Stimulated activated CD8-positive, alpha-beta memory T cell treated with anti-CD3 and anti-CD28 coated beads, Interleukin-15, amount 100 ng/mL, for 4 hours (primary cell): ENCODE measurements around the gene FRAS1.

ENCODE experiments used
- DNase-seq, 2 donors: peaks; one replicate each; pipeline ENCODE4 v3.0.0-alpha.2; 2020; ENCODE audit warnings: low read depth in 2 of 2

Gene FRAS1

DNA sequence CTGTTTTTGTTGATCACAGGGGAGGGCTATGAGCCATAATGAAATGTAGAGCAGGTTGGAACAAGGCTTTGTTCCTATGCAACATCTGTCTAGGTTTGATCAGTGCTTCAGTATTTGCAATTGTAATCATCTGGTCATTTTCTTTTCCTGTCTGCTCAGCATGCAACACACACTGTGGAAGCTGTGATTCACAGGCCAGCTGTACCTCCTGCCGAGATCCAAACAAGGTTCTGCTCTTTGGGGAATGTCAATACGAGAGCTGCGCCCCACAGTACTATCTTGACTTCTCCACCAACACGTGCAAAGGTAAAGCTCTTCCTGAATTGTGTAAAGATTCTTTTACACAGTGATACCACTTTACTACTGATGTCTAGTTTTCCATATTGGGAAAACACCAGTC lies 312.6 kb downstream of the FRAS1 start:
- no peak for DNase-seq

DNA sequence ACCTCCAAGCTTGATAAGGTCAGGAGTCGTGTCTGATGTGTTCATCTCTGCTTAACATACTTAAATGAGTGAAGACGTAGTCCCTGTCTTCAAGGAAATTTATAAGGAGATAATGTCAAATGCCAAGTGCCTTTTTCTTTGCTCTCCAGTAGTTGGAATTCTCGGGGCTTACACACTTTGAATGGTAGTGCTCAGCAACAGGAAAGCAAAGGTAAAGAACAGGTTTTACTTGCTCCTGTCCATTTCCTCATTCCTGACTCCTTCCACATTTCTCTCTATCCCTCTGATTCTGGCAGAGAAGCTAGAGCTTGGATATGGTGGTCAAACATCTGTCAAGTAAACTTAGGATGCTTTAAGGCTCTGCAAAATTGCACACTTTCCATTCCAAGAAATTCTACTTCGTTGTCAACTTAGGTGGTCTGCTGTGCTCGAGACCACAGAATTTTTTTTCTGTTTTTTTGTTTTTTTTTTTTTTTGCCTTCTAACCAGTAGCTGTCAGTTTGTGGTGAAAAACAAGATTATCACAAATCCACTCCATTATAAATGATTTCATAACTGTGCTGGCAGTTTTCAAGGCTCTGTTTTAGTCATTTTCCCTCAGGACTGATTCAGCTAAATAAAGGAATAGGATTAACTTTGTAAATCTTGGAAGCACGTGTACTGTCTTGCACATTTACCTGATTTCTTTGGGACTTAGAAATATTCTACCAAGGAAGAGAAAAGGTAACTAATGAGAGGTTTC lies 313.7 kb downstream of the FRAS1 start:
- DNase-seq, result no peak

DNA sequence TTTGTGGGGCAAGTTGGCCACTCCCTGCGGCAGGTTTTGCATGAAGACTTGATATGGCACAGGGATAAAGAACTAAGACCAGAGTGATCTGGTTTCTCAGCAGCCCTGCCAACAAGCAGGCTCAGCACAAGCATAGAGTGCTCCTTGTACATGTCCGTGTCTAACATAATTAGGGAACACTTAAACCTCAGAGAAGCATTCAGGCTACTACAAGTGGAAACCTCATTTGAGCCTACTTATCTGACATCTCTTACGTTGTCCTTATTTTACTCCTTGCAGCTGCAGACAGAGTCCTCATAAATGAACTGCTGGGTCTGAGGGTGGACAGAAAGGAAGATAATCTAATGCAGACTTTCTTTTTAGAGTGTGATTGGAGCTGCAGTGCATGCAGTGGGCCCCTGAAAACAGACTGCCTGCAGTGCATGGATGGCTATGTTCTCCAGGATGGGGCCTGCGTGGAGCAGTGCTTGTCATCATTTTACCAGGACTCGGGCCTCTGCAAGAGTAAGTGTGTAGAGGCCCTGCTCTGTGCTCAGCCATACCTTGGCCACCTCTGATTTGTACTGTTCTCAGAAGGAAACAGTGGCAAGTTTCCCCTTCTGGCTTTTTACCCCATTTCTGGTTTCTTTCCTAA lies 315.3 kb downstream of the FRAS1 start:
- DNase-seq, result no peak

DNA sequence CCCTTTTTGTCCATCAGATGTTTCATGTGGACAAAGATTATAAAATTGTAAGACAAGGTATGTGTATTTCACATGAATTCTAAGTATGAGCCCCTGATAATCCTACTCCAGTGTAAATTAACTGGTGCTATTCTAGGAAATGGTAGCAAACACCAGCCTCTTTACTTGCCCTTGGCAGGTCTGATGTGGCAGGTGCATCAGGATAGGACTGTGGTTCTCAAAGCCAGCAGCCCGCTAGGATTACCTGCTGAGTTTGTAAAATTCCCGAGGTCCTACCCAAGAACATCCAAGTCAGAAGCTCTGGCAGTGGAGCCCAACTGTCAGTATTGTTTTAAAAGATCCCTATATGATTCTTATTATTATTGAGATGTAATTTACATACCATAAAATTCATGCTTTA lies 320.4 kb downstream of the FRAS1 start:
- no peak for DNase-seq

DNA sequence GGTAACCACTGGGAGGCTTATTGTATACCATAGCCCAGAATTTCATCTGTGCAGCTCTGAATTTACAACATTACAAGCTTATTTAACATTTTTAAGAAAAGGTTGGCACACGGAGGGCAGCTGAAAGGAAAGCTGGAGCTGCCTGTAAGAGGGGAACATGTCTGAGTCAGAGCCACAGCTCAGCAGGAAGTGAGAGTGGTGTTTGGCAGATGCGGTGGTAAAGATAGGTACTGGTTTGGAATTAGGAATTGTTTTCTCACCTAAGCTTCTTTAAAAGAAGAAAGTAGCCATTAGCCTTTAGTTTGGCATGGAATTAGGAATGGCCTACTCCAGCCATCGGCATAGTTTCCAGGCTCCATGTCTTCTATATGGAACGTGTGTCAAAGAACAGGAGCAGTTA lies 321.9 kb downstream of the FRAS1 start:
- DNase-seq, result no peak

DNA sequence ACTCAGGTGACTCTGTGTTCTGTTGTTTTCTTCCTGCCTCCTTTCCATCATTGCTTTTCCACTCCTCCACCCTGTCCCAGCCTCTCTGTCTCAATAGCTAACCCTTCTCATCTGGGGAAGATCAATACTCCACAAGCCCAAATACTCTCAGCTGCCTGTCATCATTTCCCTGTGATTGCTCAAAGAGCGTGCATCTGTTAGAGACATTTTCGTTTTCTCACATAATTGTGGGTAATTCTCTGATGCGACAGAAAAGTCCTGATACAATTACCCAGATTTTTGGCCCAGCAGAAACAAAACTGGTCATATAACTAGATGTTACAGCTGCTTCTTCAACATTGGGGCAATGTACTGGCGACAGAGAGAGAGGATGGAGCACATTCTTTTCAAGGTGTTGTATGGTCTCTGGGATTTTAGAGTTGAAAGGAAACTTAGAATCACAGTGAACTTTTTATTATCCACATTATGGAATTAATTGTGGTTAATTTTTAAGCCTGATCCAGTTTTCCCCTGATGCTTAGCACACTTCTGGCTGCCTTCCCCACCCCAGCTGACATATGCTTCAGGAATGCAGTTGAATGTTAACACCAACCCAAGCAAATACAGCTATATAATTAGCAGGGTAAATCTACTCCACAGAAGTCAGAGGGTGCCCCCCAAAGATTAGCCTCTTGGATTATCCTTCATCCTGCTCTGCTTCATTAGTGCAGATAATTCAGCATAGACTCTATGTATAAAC lies 323.0 kb downstream of the FRAS1 start:
- DNase-seq, result no peak

DNA sequence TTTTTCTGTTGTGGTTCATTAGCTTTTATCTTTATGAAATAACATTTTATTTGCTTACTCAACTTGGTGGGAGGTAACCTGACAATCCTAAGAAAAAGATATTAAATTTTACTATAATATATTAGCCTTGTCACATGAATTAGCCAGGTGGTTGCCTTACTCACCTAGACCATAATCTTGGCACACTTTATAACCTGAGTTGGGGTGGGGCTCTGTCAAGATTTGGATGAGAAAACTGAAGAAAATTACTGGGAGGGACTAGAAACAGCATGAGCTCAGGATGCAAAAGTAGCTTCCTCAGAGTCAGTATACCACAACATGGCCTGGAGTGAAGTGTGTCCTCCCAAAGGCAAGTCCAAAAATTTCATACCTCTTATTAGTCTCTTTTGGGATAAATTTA lies 329.6 kb downstream of the FRAS1 start:
- DNase-seq, result no peak

DNA sequence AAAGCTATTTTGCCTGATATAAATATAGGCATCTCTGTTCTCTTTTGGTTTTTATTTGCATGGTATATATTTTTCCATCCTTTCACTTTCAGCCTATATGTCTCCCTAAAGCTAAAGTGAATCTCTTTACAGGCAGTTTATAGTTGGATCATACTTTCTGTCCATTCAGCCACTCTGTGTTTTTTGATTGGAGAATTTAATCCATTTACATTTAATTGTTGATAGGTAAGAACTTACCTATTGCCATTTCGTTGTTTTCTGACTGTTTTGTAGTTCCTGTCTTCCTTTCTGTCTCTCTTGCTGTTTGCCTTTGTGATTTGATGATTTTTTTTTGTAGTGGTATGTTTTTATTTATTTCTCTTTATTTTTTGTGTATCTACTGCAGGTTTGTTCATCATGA lies 338.5 kb downstream of the FRAS1 start:
- DNase-seq, result no peak

DNA sequence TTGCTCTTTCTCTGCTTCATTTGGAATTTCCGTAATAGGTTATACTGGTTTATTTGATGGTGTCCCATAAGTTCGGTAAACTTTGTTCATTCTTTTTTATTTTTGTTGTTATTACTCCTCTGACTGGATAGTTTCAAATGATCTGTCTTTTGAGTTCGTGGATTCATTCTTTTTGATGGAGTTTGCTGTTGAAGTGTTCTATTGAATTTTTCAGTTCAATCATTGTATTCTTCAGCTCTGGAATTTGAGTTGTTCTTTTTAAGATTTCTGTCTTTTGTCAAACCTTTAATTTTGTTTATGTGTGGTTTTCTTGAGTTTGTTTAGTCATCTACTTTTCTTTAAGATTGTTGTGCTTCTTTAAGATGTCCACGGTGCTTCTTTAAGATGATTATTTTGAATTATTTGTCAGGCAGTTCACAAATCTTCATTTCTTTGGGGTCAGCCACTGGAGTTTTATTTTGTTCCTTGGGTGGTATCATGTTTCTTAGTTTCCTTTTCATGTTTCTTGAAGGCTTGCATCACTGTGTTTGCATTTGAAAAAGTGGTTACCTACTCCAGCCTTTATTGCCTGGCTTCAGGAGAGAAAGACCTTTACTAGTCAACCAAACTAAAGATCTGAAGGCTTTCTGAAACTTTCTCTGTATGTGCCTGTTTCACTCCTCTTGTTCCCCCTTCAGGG lies 339.6 kb downstream of the FRAS1 start:
- no peak for DNase-seq

DNA sequence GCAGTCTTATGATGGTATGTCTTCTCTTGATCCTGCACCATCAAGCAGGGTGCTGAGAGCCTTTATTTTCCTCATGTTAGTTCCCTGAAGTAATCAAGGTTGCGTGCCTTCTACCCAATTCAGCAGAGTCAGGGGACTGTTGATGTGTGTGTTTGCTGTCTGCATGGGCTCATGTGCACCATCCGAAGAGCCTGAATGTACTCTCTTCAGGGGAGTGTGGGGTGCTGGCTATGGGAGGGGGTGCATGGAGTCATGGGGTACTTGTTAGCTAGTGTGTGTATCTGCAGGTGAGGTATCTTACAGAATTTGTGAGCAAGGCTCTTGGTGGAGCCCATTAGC lies 340.1 kb downstream of the FRAS1 start:
- DNase-seq, result no peak

DNA sequence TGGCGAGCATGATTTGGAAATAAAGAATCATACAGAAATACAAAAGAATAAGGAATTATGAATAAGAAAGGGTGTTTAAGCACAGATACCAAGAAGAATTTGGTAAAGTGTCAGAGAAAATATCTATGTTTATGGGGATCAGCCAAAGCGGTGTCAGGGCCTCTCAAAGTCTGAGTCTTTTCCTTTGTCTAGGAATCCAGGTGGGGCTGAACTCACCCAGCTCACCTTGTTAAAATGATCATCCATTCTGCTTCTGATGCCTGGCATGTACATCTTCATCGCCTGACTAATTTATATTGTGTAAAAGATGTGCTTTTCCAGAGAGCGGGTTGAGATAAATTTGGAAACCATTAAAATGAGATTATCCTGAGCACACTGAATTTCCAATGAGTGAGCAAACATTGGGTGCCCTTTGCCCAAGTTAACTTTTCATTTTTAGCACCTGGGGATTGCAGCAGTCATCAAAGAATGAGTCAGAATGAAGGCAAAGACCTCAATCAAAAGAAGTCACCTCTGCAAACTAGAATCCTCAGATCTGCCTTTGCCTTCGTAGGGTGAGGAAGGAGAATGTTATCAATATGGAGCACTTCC lies 352.6 kb downstream of the FRAS1 start:
- no peak for DNase-seq

DNA sequence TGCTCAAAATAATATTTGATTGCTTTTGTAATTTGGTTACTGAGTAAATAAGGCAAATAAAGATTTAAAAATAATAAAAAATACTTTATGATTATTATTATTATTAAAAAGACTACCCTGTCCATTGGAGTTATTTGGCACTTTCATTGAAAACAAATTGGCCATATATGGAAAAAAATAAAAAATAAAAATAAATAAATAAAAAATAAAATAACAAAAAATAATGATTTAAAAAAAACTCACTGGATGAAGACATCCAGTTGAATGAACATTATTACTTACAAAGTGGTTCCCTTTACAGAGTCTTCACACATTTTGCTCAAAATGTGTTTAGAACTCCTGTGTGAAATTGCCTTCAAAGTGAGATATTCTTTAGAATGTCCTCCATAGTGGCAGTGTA lies 353.1 kb downstream of the FRAS1 start:
- no peak for DNase-seq

DNA sequence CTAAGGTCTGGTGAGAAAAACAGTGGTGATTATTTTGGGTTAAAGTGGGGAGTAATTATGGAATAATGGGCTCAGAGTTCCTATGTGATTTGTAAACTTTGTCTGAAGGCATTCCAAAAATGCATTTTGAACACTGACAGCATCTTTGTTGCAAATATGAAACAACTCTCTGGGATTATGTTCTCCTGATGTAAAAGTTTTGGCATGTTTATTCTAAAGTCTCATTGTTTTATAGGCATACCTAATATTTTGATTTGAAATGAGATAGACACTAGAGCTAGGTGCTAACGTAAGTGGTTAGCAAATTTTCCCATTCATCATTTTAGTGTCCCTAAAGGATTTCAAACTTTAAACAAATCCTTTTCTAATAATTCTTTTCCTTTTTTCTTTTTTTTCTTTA lies 353.6 kb downstream of the FRAS1 start:
- no peak for DNase-seq

DNA sequence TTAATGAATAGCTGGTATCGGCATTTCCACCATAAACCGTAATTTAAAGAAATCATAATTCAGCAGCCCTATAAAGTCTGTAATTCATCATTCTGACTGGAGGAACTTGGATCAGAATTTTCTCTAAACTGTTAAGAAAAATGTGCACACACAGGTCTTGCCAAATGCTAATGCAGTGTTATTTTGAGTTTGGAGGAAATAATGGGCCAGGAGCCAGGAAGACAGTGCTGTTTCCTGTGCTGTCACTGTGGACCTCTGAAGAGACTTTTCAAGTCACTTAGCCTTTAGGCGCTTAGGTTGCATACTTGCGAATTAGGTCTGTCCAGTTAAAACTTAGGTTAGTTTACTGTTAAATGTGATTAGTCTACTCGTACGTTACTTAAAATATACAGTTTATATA lies 357.0 kb downstream of the FRAS1 start:
- DNase-seq, result no peak

DNA sequence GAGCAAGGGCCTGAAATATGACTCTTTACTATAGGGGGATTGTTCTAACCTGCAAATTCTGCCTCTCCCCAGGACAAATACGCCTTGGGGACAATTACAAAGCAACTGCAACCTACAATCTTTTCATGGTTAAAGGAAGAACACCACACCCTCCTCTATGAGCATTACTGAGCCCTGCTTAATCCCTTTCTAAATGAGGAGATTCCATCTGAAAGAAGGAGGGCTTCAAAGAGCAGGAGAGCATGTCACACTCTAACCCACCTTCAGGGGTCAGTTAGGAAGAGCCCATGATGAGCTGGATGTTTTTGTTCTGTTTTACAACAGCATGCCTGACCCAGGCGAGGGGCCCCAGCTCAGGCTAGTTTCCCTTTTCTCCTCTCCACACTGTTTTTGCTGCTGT lies 360.5 kb downstream of the FRAS1 start:
- DNase-seq, result no peak

DNA sequence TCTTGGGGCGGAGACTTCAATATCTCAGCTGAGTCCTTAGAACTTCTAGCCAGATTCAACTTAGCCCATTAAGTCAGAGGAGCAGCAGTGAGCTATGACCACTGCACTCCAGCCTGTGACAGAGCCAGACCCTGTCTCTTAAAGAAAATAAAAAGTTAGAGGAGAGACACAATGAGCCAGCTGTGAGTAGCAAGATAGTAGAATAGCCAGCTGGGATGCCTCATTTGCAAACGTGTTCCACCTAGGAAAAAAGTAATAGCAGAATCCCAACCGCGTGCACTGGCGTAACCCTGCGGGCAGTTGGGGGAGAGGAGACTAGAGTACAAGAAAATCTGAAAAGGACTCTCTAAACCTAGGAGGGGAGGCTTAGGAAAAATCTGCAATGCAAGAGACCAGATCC lies 361.3 kb downstream of the FRAS1 start:
- DNase-seq, result no peak

DNA sequence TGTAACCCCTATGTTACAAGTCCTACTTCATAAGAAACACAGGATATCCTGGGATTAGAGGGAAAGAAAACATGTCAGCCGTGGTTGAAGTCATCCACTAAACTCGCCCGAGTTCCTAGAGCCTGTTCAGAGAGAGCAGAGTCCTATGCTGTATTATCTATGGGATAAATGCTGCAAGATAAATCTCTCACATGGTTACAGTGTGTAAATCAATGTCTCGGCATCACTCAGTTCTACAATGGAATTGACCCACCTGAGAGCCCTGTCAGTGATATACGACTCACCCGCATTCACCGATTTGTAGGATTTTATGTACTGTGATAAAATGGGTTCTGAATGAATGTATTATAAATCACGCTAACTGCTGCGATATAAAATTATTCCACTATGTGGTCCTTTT lies 366.7 kb downstream of the FRAS1 start:
- no peak for DNase-seq

DNA sequence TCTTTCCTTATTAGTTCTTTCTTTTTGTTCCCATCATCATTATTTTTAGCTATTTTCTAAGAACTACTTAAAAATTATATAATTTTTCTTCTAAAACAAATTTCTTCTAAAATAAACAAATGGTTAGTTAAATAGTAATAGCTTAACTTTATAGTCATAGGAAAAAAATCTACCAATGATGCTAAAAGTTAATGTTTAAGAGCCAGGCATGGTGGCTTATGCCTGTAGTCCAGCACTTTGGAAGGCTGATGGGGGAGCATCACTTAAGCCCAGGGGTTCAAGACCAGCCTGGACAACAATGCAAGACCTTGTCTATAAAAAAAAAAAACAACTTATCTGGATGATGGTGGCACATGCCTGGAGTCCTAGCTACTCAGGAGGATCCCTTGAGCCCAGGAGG lies 367.3 kb downstream of the FRAS1 start:
- no peak for DNase-seq

DNA sequence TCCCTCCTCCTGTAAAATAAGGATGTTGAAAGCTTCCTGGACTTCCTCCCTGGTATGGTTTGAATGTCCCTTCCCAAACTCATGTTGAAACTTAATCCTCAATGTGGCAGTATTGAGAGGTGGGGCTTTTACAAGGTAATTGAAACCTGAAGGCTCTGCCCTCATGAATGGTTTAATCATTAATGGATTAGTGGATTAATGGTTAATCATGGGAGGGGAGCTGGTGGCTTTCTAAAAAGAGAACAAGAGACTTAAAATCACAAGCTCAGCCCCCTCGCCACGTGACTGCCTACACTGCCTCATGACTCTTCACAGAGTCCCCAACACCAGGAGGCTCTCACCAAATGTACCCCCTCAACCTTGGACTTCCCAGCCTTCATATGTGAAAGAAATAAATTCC lies 369.8 kb downstream of the FRAS1 start:
- no peak for DNase-seq

DNA sequence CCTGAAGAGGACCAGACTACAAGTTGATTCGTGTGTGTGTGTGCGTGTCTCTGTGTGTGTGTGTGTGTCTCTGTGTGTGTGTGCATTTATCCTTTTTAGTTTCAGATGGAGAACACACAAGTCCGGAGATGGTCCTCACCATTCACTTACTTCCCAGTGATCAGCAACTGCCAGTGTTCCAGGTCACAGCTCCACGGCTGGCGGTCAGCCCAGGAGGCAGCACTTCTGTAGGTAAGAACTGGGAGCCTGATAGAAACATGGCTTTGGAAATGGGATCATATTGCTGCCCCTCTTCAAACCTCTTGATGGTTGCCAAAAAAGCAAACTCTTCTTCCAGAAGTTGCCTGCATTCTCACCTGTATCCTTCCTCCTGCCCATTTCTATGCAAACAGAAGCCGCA lies 371.9 kb downstream of the FRAS1 start:
- no peak for DNase-seq

DNA sequence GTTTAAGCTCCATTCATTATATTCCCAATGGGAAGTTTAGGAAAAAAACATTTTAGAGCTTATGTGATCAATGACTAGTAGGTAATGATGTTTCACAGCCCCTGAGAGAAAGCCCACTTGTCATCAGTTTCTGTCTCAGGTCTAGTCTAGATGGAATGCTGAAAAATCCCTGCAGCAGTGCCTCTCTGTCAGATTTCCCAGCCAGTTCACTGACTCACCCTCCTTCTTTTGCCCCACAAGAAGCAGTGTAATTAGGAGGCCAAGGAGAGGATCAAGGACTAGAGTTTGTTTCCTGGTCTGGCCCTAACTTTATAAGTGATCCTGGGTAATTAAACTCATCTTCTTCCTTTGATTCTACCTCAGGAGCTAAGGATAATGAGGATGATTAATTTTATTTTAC lies 375.8 kb downstream of the FRAS1 start:
- no peak for DNase-seq

DNA sequence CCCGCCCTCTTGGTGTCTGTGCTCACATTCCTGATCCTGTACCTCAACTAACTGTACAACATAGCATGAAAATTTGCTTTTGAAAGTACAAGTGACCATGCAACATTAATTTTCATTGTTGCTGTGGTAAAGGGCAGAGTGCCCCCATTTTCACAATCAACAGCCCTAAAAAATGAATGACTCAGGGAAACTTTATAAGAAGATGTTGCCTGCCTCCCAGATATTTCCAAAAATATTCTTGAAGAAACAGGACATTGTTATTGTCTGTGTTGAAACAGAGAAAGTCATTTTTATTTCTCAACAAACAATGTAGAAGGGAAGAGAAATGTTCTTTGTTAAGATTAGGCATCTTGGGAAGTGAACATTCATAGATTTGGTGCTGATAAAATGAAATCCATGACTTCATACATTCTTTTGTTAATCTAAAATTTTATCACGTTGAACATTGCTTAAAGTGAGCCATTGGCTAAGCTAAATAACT lies 380.5 kb downstream of the FRAS1 start:
- no peak for DNase-seq
